DOHH2 (cell line): ENCODE measurements around the gene MSLN.
"Not testable (repeated sequence)": the region's sequence is repeated elsewhere in the genome, so short reads cannot be mapped to it uniquely, and the experiment has no call there.

Experiments
- EZH2phosphoT487 ChIP-seq: fragments of 200-600 bp; sonication (generic); IDR thresholded peaks from 2 replicates; pipeline ENCODE4 v1.6.1; 2017; ENCODE audit warnings: borderline replicate concordance, mild to moderate bottlenecking, antibody characterized with exemption, low read length, moderate library complexity, mixed read lengths
- TF ChIP-seq, protein P1 (sequence below): fragments of 200-600 bp; sonication (generic); IDR thresholded peaks from one replicate; pipeline ENCODE4 v1.5.1; 2014; ENCODE audit warnings: antibody characterized with exemption, mild to moderate bottlenecking, low read depth, low read length; ENCODE audit not compliant: poor library complexity, severe bottlenecking

GRCh38 chr16:742894-743293 is 17.6 kb upstream of the MSLN start:
- TF ChIP-seq, protein P1, sequence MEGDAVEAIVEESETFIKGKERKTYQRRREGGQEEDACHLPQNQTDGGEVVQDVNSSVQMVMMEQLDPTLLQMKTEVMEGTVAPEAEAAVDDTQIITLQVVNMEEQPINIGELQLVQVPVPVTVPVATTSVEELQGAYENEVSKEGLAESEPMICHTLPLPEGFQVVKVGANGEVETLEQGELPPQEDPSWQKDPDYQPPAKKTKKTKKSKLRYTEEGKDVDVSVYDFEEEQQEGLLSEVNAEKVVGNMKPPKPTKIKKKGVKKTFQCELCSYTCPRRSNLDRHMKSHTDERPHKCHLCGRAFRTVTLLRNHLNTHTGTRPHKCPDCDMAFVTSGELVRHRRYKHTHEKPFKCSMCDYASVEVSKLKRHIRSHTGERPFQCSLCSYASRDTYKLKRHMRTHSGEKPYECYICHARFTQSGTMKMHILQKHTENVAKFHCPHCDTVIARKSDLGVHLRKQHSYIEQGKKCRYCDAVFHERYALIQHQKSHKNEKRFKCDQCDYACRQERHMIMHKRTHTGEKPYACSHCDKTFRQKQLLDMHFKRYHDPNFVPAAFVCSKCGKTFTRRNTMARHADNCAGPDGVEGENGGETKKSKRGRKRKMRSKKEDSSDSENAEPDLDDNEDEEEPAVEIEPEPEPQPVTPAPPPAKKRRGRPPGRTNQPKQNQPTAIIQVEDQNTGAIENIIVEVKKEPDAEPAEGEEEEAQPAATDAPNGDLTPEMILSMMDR = not testable (repeated sequence)
- TF ChIP-seq EZH2phosphoT487 = not testable (repeated sequence)
